DMS153 (cell line): ENCODE measurements around the gene SPINT4.
"Not testable (repeated sequence)": the region's sequence is repeated elsewhere in the genome, so short reads cannot be mapped to it uniquely, and the experiment has no call there.

Experiments used
- DNase-seq: peaks from one replicate; lab custom pipeline; 2025; lab: John Stamatoyannopoulos, UW

SPINT4 gene

GRCh38 chr20:45722047-45722446 is at the start of gene SPINT4:
Gene SPINT4 (plus strand): TSS chr20:45722347. CDS start chr20:45722368, 21 bp downstream.
- DNase-seq: no peak

GRCh38 chr20:45672765-45673164 is 49.4 kb upstream of the SPINT4 start:
- no peak for DNase-seq

- no peak for DNase-seq
Observed at GRCh38 chr20:45679650-45680049, 42.5 kb upstream of the SPINT4 start.

GRCh38 chr20:45685896-45686295 is 36.3 kb upstream of the SPINT4 start:
- DNase-seq: no peak

- not testable (repeated sequence) for DNase-seq
Observed at GRCh38 chr20:45693346-45693745, 28.8 kb upstream of the SPINT4 start.

GRCh38 chr20:45695496-45695895 is 26.7 kb upstream of the SPINT4 start:
- DNase-seq: no peak

GRCh38 chr20:45701104-45701503 is 21.0 kb upstream of the SPINT4 start:
- no peak for DNase-seq

- DNase-seq: no peak
Observed at GRCh38 chr20:45701873-45702272, 20.3 kb upstream of the SPINT4 start, which contains the start of gene WFDC13. Gene WFDC13 (plus strand): TSS chr20:45702038. CDS start chr20:45702124, 86 bp downstream.

- DNase-seq: no peak
Observed at GRCh38 chr20:45704969-45705637, 17.0 kb upstream of the SPINT4 start, which contains the start of gene WFDC10B. Gene WFDC10B (minus strand): TSS chr20:45705019. CDS start chr20:45685992, 19,027 bp downstream.

- not testable (repeated sequence) for DNase-seq
Observed at GRCh38 chr20:45716141-45716688, 5.9 kb upstream of the SPINT4 start.

- no peak for DNase-seq
Observed at GRCh38 chr20:45725134-45725533, 3.0 kb downstream of the SPINT4 start.

- DNase-seq: no peak
Observed at GRCh38 chr20:45727044-45727443, 4.9 kb downstream of the SPINT4 start.

GRCh38 chr20:45732199-45732598 is 10.1 kb downstream of the SPINT4 start:
- no peak for DNase-seq

- DNase-seq: no peak
Observed at GRCh38 chr20:45735552-45735951, 13.4 kb downstream of the SPINT4 start.

- no peak for DNase-seq
Observed at GRCh38 chr20:45735988-45736387, 13.8 kb downstream of the SPINT4 start.

- no peak for DNase-seq
Observed at GRCh38 chr20:45742596-45742995, 20.4 kb downstream of the SPINT4 start.

GRCh38 chr20:45745015-45745414 is 22.9 kb downstream of the SPINT4 start:
- no peak for DNase-seq

GRCh38 chr20:45751721-45752120 is 29.6 kb downstream of the SPINT4 start:
- no peak for DNase-seq

GRCh38 chr20:45752746-45753145 is 30.6 kb downstream of the SPINT4 start:
- no peak for DNase-seq

- no peak for DNase-seq
Observed at GRCh38 chr20:45758096-45758495, 35.9 kb downstream of the SPINT4 start.

- not testable (repeated sequence) for DNase-seq
Observed at GRCh38 chr20:45759921-45760320, 37.8 kb downstream of the SPINT4 start.

- DNase-seq: not testable (repeated sequence)
Observed at GRCh38 chr20:45761966-45762365, 39.8 kb downstream of the SPINT4 start.

- not testable (repeated sequence) for DNase-seq
Observed at GRCh38 chr20:45764618-45765282, 42.6 kb downstream of the SPINT4 start.
